Measurements from ENCODE around the gene GNL3. TPM values are rescaled to one million over a fixed set of nuclear protein-coding genes. Genes with fewer than 3 reads are reported as not detected.

Gene GNL3
- total RNA-seq, 2 donors from 2014 or later = 131 to 158 TPM

DNA sequence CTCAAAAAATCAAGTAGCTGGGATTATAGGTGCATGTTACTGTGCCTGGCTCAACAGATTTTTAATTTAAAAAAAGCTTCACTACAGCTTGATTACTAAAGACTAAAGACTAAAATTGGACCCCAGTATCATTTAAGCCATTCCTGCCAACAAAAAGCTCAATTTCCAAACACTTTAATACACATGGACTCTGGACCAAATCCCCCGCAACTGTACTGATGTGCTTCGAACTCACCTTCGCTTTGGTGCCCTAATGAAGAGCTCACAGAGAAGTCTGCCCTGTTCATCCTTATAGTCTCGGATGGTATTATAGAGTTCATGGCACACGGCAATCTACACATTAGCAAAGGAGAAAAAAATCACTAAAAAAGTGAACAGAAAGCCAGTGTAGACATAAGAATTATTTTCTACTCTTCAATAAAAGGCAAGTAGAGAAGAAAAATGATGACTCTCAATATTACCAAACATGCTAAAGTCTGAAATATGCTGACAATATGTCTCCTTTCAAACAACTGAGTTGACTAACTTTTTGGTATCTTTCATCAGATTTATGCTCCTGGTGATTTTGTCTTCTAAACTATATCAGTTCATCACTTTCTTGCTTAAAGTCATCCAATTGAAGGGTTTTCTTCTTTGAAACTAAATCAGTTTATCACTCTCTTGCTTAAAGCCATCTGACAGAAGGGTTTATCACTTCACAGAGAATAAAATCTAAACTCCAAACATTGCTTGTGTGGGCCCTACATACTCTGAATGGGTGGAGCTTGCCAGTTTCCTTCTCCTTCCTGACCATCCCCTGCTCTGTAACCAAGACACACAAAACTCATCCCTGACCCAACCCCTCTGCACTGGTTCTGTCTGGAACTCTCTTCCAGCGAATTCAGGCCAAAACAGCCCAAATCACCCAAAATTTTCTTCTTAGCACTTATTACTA is 7.3 kb upstream of the GNL3 start:
- no peak for DNase-seq
- H3K36me3 Mint-ChIP-seq (ENCODE audit: insufficient read depth in 2 of 2) = peaks cover 15 to 38% of the 10 kb centered on the region in 2 donors
- peaks cover 49% of the 10 kb centered on the region for H3K4me1 Mint-ChIP-seq (ENCODE audit: low read depth)
- H3K4me3 Mint-ChIP-seq = peak overlapping the region in 1 of 2 donors; percentile 78
- no peak for ATAC-seq (replicated peaks in 1 of 2)
- no peaks in the 10 kb centered on the region for H3K9me3 Mint-ChIP-seq
- no peaks in the 10 kb centered on the region for H3K27me3 Mint-ChIP-seq (ENCODE audit: low read depth)
- H3K27ac Mint-ChIP-seq = peak overlapping the region; percentile 86

GRCh38 chr3:52679199-52679538 is 6.7 kb upstream of the GNL3 start:
- Mint-ChIP-seq H3K9me3 (no peaks in the 10 kb centered on the region), H3K4me3 (peak overlapping the region in 1 of 2 donors; percentile 78), H3K4me1 (ENCODE audit: low read depth) (peaks cover 56% of the 10 kb centered on the region), H3K27ac (peak overlapping the region; percentile 86), H3K27me3 (ENCODE audit: low read depth) (no peaks in the 10 kb centered on the region), H3K36me3 (ENCODE audit: insufficient read depth in 2 of 2) (peaks cover 15 to 38% of the 10 kb centered on the region in 2 donors)
- ATAC-seq (replicated peaks in 1 of 2) = no peak
- no peak for DNase-seq

DNA sequence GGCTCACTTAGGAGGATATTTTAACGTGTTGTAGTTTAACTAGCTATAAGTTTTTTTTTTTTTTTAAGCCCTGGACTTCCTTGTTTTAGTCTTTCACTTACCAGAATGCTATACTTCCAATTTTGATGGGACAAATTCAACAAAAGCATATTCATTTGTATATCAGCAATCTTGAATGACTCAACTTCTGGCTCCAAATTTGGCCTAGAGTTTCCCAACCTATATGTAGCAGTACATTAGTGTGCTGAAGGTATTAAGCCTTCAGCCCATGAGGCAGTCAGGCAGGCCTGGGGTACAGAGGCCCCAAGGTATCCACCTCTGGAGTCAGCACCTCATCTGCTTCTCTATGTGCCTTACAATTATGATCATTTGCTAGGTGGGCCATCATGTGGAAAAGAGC is 6.0 kb upstream of the GNL3 start:
- ATAC-seq (replicated peaks in 1 of 2) (no peak), DNase-seq (no peak)
- Mint-ChIP-seq H3K4me1 (ENCODE audit: low read depth) (peaks cover 62% of the 10 kb centered on the region), H3K27ac (peak overlapping the region; percentile 86), H3K4me3 (peak overlapping the region; percentile 44 to 78), H3K9me3 (no peaks in the 10 kb centered on the region), H3K36me3 (ENCODE audit: insufficient read depth in 2 of 2) (peaks cover 15 to 41% of the 10 kb centered on the region in 2 donors), H3K27me3 (ENCODE audit: low read depth) (no peaks in the 10 kb centered on the region)

GRCh38 chr3:52681596-52681995 is 4.2 kb upstream of the GNL3 start:
- ATAC-seq (replicated peaks in 1 of 2) (no peak), DNase-seq (no peak)
- peaks cover 69% of the 10 kb centered on the region for H3K4me1 Mint-ChIP-seq (ENCODE audit: low read depth)
- H3K4me3 Mint-ChIP-seq = peak overlapping the region; percentile 65 to 77
- H3K9me3 Mint-ChIP-seq = no peaks in the 10 kb centered on the region
- peak overlapping the region; percentile 96 for H3K27ac Mint-ChIP-seq
- H3K27me3 Mint-ChIP-seq (ENCODE audit: low read depth) = no peaks in the 10 kb centered on the region
- H3K36me3 Mint-ChIP-seq (ENCODE audit: insufficient read depth in 2 of 2) = peaks cover 15 to 34% of the 10 kb centered on the region in 2 donors

DNA sequence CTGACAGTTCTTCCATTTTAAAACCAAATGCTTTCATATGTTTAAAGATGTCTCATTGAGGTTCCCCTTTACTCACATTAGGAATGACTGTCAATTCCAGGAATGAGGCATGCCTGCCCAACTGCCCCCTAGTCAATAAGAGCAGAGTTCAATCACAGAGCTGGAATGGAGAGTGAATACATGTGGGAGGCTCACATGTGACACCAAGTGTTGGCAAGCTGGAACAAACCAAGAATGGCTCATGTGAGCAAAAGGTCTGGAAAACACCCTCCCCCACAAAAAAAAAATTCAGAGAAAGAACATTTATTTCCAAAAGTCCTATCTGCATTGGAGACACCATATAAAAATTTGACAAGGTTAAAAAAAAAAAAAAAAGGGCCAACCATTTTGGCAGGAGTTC is 3.8 kb upstream of the GNL3 start:
- H3K4me3 Mint-ChIP-seq = peak overlapping the region; percentile 65 to 77
- peak overlapping the region; percentile 96 for H3K27ac Mint-ChIP-seq

GRCh38 chr3:52683611-52684010 is 2.2 kb upstream of the GNL3 start:
- ATAC-seq (replicated peaks in 1 of 2) (no peak), DNase-seq (no peak)
- Mint-ChIP-seq H3K4me3 (peak overlapping the region; percentile 77 to 82), H3K27ac (peak overlapping the region; percentile 97), H3K9me3 (no peaks in the 10 kb centered on the region), H3K27me3 (ENCODE audit: low read depth) (no peaks in the 10 kb centered on the region), H3K36me3 (ENCODE audit: insufficient read depth in 2 of 2) (peaks cover 18 to 34% of the 10 kb centered on the region in 2 donors), H3K4me1 (ENCODE audit: low read depth) (peaks cover 90% of the 10 kb centered on the region)

More for the DNA sequence above, 3.8 kb upstream of the GNL3 start:
- no peaks in the 10 kb centered on the region for H3K27me3 Mint-ChIP-seq (ENCODE audit: low read depth)
- peaks cover 74% of the 10 kb centered on the region for H3K4me1 Mint-ChIP-seq (ENCODE audit: low read depth)
- DNase-seq (peak; percentile 49 to 53), ATAC-seq (replicated peaks in 1 of 2) (peak; percentile 36 to 44)
- peaks cover 14 to 31% of the 10 kb centered on the region in 2 donors for H3K36me3 Mint-ChIP-seq (ENCODE audit: insufficient read depth in 2 of 2)
- no peaks in the 10 kb centered on the region for H3K9me3 Mint-ChIP-seq

GRCh38 chr3:52684184-52684583 is 1.6 kb upstream of the GNL3 start:
- no peak for ATAC-seq (replicated peaks in 1 of 2)

DNA sequence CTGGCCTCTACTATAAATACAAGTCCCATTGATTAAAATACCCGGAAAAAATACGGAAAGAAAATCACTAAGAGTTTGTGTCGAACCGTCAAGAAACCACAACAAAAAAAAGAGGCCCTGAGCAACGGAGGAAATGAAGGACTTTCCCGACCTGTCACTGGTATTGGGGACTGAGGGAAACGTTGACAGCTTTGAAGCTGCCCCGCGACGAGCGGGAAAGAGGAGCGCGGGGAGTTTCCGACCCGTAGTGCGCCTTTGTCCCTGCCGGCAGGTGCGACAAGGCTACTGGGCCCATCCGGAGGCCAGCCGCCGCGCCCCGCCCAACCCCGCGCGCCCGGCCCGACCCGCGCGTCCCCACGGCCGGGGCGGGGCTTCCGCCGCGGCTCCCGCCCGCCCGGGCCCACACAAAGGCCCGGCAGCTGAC is 535 bp upstream of the GNL3 start:
- DNase-seq (peak; percentile 90 to 91), ATAC-seq (replicated peaks in 1 of 2) (peak; percentile 79 to 86)
- Mint-ChIP-seq H3K4me3 (peak overlapping the region; percentile 77 to 82), H3K27ac (peak overlapping the region; percentile 97), H3K36me3 (ENCODE audit: insufficient read depth in 2 of 2) (peaks cover 19 to 38% of the 10 kb centered on the region in 2 donors), H3K9me3 (no peaks in the 10 kb centered on the region), H3K27me3 (ENCODE audit: low read depth) (no peaks in the 10 kb centered on the region), H3K4me1 (ENCODE audit: low read depth) (peaks cover 90% of the 10 kb centered on the region)

More at GRCh38 chr3:52684184-52684583, 1.6 kb upstream of the GNL3 start:
- DNase-seq = no peak
- H3K9me3 Mint-ChIP-seq = no peaks in the 10 kb centered on the region
- H3K27ac Mint-ChIP-seq = peak overlapping the region; percentile 97
- peaks cover 15 to 34% of the 10 kb centered on the region in 2 donors for H3K36me3 Mint-ChIP-seq (ENCODE audit: insufficient read depth in 2 of 2)
- no peaks in the 10 kb centered on the region for H3K27me3 Mint-ChIP-seq (ENCODE audit: low read depth)
- H3K4me1 Mint-ChIP-seq (ENCODE audit: low read depth) = peaks cover 90% of the 10 kb centered on the region
- H3K4me3 Mint-ChIP-seq = peak overlapping the region; percentile 77 to 82

DNA sequence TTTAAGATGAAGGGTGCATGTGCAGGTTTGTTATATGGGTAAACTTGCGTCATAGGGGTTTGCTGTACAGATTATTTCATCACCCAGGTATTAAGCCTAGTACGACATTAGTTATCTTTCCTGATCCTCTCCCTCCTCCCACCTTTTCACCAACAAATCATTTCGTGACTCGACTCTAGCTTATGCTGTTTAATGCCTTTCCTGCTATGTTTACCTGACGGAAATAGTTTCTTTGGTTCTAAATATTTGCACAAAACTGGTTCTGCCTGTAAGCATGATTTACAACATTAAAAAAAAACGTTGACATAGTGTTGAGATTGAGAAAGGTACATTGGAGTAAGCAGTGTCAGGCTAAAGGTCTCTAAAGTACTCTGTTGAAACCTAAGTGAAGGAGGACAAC is 2.4 kb downstream of the GNL3 start:
- H3K9me3 Mint-ChIP-seq = no peaks in the 10 kb centered on the region
- H3K4me1 Mint-ChIP-seq (ENCODE audit: low read depth) = peaks cover 81% of the 10 kb centered on the region
- peak overlapping the region; percentile 100 for H3K27ac Mint-ChIP-seq
- peak overlapping the region; percentile 97 to 98 for H3K4me3 Mint-ChIP-seq
- peaks cover 24 to 53% of the 10 kb centered on the region in 2 donors for H3K36me3 Mint-ChIP-seq (ENCODE audit: insufficient read depth in 2 of 2)
- no peak for ATAC-seq (replicated peaks in 1 of 2)
- H3K27me3 Mint-ChIP-seq (ENCODE audit: low read depth) = no peaks in the 10 kb centered on the region
- DNase-seq = no peak

DNA sequence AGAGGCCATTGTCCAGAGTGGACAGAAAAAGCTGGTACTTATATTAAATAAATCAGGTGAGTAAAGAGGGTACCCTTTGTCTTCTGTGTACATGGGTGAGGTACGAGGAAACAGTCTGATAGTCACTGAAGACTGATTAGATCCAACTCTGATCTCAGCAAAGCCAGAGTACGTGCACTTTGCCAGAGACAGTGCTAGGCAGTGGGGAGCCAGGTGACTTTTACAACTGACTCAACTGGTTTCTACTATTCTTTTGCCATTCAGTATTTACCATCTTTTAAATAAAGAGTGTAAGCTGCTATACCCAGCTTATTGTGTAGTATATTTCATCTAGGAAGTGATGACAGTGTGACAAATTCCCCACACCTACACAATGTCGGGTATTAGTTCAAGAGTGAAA is 3.3 kb downstream of the GNL3 start:
- Mint-ChIP-seq H3K36me3 (ENCODE audit: insufficient read depth in 2 of 2) (peaks cover 29 to 60% of the 10 kb centered on the region in 2 donors), H3K4me3 (peak overlapping the region in 1 of 2 donors; percentile 97), H3K27me3 (ENCODE audit: low read depth) (no peaks in the 10 kb centered on the region), H3K9me3 (no peaks in the 10 kb centered on the region), H3K27ac (peak overlapping the region; percentile 100), H3K4me1 (ENCODE audit: low read depth) (peaks cover 79% of the 10 kb centered on the region)
- DNase-seq = no peak
- ATAC-seq (replicated peaks in 1 of 2) = no peak

DNA sequence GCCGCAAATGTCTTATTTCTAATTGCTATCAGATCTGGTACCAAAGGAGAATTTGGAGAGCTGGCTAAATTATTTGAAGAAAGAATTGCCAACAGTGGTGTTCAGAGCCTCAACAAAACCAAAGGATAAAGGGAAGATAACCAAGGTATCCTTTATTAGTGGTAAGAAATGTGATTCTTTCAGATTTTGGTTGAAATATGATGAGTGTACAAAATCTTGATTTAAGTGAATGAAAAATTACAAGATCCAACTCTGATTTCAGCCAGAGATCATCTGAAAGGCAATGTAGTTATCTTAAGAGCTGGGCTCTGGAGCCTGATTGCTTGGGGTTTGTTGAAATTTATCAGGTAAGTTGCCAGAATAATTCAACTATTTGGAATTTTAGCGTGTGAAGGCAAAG is 4.7 kb downstream of the GNL3 start:
- Mint-ChIP-seq H3K4me1 (ENCODE audit: low read depth) (peaks cover 79% of the 10 kb centered on the region), H3K27me3 (ENCODE audit: low read depth) (no peaks in the 10 kb centered on the region), H3K36me3 (ENCODE audit: insufficient read depth in 2 of 2) (peaks cover 32 to 68% of the 10 kb centered on the region in 2 donors), H3K27ac (peak overlapping the region; percentile 100), H3K4me3 (peak overlapping the region in 1 of 2 donors; percentile 97), H3K9me3 (no peaks in the 10 kb centered on the region)
- DNase-seq (no peak), ATAC-seq (replicated peaks in 1 of 2) (no peak)

DNA sequence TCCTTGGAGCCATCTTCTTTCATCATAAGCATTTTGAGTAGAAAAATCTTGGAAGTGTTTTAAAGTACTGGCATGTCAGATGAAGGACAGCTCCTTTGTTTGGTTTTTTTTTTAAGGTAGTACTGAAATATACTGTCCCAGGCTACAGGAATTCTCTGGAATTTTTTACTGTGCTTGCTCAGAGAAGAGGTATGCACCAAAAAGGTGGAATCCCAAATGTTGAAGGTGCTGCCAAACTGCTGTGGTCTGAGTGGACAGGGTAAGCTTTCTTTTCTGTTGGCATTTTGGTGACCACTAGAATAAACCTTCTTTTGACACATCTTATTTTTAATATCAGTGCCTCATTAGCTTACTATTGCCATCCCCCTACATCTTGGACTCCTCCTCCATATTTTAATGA is 7.2 kb downstream of the GNL3 start:
- H3K36me3 Mint-ChIP-seq (ENCODE audit: insufficient read depth in 2 of 2) = peaks cover 24 to 62% of the 10 kb centered on the region in 2 donors

DNA sequence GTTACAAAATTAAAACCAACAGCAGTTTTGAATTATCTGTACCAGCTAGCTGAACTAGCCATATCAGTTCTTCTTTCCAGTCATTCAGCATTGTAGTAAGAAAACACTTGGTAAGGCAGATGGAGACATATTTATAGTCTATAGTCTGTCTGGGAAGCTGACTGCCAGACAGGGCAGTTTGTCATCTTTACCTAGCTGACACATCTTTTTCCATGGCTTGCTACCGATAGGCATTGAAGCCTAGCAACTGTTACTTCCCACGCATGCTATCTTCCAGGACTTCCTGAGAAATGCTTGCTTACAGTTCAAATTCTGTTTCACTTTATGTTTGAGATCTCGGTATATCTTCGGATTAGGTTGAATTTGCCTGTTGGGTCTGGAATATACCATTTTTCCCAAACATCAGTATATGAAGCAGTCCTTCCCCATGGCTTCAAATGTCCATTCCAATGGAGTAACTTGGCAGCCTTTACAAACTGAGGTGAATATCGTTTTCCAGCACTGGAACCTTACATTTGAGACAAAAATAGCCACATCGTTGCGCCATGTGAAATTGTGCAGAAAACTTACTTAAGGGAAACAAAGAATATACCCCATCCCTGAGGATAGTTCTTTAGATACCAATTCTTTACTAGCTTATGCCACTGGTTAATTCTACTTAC is 8.8 kb downstream of the GNL3 start:
- H3K4me1 Mint-ChIP-seq (ENCODE audit: low read depth) = peaks cover 59% of the 10 kb centered on the region
- DNase-seq = no peak

More for the DNA sequence above, 7.2 kb downstream of the GNL3 start:
- Mint-ChIP-seq H3K4me3 (peak overlapping the region in 1 of 2 donors; percentile 10), H3K4me1 (ENCODE audit: low read depth) (peaks cover 75% of the 10 kb centered on the region), H3K27ac (peak overlapping the region; percentile 25), H3K9me3 (no peaks in the 10 kb centered on the region), H3K27me3 (ENCODE audit: low read depth) (no peaks in the 10 kb centered on the region)
- ATAC-seq (replicated peaks in 1 of 2) = no peak
- no peak for DNase-seq

More for the DNA sequence above, 8.8 kb downstream of the GNL3 start:
- H3K27me3 Mint-ChIP-seq (ENCODE audit: low read depth) = no peaks in the 10 kb centered on the region
- peaks cover 14 to 47% of the 10 kb centered on the region in 2 donors for H3K36me3 Mint-ChIP-seq (ENCODE audit: insufficient read depth in 2 of 2)
- H3K4me3 Mint-ChIP-seq = no peak overlapping the region
- no peak for ATAC-seq (replicated peaks in 1 of 2)
- H3K9me3 Mint-ChIP-seq = no peaks in the 10 kb centered on the region
- H3K27ac Mint-ChIP-seq = peak overlapping the region; percentile 96
